Activated CD4-positive, alpha-beta T cell treated with anti-CD3 and anti-CD28 coated beads, Interleukin-2, amount 50 U/mL, for 4 hours (primary cell): ENCODE data around the gene SMIM7.
A peak's percentile ranks its signal among the peaks of the same experiment; 100 is the strongest.
"Not testable (repeated sequence)": the region's sequence is repeated elsewhere in the genome, so short reads cannot be mapped to it uniquely, and the experiment has no call there.

Source experiments
- DNase-seq, 2 experiments: peaks; one replicate each; pipeline ENCODE4 v3.0.0-alpha.2; 2020

Gene SMIM7

DNA sequence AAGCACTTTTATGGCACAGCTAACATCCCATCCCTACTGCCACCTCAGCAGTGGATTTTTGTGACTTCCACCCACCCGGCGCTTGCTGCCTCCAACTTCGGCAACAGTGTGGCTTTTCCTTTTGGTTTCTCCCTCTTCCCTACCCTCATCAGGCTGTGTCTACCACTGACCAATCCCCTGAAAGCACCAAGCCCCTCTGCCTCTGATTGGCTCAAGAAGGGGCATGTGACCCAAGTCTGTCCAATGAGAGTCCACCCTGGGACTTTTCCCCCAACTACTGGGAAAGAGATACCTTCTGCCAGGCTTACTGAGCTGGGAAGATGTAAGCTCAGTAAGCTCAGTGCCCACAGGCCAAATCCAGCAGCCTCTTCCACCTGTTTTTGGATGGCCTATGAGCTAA lies 5.8 kb downstream of the SMIM7 start:
- no peak for DNase-seq

DNA sequence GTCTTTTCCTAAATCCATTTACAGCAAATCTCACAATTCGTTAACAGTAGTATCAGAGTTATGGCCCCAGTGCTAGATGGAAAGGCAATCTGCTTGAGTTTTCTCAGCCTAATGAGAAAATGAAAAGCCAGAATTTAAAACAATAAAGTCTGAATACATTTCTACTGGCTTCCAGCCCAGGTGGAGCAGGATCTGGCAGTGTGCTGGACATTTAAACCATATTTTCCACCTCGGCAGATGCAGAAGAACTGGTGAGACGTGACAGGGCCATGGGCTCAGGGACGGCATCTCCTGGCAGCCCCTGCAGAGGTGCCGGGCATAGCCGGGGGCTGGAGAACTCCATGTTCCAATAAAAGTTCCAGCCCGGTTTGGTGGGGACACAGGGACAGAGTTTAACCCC lies 7.1 kb downstream of the SMIM7 start:
- no peak for DNase-seq

DNA sequence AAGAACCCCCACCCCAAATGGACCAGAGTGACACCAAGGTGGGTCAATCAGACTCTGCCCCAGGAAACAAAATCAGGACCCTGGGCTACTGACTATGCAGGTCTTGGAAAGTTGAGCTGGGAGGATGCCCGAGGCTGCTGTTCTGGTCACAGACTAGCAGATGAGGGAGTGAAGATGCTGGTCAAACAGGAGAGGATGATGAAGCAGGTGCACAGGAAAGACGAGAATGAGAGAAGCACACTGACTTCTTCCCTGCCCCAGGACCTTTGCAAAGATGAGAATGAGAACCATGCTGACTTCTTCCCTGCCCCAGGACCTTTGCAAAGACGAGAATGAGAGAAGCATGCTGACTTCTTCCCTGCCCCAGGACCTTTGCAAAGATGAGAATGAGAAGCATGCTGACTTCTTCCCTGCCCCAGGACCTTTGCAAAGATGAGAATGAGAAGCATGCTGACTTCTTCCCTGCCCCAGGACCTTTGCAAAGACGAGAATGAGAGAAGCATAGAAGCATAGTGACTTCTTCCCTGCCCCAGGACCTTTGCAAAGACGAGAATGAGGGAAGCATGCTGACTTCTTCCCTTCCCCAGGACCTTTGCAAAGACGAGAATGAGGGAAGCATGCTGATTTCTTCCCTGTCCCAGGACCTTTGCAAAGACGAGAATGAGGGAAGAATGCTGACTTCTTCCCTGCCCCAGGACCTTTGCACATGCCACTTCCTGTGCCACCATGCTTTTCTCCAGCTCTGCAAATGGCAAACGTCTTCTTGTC lies 8.3 kb downstream of the SMIM7 start:
- DNase-seq, result not testable (repeated sequence)

DNA sequence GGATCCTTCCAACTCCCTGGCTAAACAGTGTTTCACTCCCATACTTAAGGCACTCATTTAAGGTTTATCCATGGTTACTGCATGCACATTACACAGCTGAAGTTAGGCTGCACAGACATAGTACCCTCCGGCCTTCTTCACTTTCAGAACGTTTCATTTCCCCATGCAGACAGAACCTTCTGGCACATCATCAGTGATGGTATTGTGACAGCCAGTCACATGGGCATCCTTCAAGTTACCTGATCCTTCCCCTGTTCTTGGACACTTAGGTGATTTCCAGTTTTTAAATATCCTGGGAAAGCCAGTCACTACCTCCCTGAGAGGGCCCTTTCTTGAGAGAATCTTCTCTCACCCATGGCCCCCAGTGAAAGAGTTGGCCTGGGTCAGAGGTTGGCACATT lies 9.1 kb downstream of the SMIM7 start:
- no peak for DNase-seq

DNA sequence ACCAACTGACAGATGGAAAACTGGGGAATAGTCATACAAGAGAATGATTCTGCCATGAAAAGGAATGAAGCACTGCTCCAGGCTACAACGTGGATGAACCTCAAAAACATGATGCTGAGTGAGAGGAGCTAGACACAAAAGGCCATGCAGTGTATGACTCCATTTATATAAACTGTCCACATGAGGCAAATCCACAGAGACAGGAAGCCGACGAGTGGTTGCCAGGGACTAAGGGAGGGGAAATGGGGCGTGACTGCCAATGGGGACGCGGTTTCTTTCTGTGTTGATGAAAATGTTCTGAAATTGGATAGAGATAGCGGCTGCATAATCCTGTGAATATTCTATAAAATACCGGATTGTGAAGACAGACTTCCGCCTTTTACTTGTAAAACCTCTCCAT lies 10.2 kb downstream of the SMIM7 start:
- no peak for DNase-seq

DNA sequence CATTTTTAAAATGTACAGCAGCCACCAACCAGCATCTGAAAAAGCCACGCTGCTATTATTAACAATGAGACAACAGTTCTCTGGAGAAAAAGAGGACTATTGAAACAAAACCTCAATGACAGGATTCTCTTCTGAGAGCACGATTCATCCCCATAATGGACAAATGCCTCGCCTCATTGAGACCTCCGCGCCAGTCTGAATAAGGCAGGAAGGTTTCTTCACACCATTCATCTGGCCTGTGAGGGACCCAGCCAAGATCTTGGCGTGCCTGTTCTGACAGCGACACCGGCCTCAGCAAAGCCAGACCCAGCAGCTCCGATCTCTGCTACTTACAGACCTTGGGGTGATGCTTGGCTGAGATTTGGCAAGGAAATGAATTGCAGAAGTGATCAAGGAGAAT lies 14.8 kb downstream of the SMIM7 start:
- DNase-seq, result no peak

DNA sequence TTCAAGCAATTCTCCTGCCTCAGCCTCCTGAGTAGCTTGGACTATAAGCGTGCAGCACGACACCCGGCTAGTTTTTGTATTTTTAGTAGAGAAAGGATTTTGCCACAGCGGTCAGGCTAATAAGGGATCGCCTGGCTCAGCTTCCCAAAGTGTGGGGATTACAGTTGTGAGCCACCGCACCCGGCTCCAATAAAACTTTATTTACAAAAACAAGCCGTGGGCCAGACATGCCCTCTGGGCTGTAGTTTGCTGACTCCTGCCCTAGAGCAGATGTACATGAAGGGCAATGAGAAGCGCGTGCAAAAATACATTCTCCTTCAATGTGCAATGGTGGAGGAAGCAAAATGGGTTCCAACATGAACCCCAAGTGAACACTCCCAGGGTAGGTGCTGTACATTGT lies 18.2 kb downstream of the SMIM7 start:
- no peak for DNase-seq

DNA sequence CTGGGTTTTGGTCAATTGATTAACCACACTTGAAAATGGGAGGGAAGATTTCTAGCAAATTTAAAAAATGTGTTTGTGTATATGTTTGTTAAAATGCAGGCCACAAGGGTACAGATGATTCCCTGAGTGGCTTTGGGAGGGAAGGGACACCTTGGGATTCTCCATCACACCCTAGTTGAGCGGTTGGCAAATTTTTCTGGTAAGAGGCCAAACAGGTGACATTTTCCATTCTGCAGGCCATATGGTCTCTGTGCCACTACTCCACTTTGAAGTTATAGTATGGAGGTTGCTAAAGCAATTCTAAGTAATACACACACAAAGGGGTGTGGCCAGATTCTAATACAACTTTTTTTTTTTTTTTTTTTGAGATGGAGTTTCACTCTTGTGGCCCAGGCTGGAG lies 19.0 kb downstream of the SMIM7 start:
- no peak for DNase-seq

DNA sequence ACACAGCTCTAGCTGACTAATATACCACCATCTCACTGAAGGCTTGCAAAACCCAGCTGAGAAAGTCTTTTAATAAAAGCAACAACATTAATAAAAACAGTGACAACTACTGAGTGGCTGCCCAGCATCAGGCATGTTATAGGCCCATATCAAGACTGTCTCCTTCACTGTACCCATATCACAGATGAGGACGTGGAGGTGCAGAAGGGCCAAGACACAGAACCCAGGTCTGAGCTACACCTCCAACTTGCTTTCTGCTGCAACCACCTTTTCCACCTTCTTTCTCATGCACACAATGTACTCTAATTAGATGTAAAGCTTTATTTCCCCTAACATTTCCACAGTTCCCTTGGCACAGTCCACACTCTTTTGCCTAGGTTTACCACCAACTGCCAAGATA lies 21.3 kb downstream of the SMIM7 start:
- no peak for DNase-seq

DNA sequence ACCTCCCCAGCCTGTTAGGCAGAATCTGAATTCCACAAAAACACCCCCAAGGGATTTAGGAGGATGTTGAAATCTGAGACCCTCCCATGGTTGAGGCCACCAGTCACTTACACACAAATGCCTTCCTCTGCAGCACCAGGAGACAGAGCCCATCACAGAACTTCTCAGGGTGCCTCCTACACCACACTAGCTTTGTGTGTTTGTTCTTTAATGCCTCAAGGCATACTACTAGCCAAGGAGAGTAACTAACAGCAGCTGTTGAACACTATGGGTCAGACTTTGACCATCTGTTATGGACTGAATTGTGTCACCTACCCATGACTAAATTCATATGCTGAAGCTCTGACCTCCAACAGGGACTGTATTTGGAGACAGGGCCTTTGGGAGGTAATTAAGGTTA lies 22.4 kb downstream of the SMIM7 start:
- no peak for DNase-seq

DNA sequence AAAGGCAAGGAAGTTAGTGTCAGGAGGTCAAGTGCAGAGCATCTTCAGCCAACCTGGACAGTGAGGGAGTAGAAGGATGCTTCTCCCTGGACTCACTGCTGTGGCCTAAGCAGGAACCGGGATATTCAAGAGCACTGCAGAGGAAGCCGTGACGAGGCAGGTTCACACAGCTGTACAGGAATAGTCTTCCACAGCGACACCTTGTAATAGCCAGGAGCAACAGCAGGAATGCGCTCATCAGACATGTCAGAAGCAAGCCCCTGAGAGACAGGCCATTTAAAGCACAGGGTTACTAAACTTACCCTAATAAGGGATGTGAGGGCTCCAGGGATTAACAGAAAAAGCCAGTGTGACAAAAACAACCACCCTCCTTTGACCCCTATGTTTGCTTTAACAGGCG lies 28.5 kb downstream of the SMIM7 start:
- DNase-seq, result no peak

DNA sequence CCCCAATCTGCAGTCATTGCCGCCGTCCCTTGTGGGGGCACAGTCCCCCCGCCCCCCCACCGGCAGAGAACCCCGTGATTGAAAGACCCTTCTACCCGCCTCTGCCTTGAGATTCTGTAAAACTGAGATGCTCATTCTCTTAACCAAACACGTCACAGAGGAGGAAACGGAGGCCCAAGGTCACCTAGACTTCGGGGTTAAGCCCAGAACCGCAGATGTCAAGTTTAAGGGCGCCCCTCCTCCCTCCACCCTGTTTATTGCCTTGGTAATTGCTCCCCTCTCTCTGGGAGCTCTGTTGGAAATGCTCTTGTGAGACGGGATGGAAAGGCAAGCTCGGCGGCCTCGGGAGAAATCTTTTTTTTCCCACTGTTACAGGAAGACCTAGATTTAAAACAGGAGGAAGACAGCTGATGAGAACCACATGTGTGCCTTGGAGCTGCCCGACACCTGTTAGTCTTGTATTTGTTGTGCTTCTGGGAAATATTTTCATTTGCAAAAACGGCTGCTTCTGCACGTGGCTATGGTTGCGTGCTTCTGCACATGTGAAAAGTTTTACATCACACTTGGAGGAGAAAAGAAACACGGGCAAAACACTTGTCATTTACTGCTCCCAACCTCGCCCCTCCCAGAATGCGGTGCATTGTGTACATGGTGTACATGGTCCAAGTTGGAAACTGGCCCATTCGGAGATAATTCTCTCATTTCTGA lies 30.8 kb downstream of the SMIM7 start:
- peak; percentile 8 to 15 for DNase-seq

DNA sequence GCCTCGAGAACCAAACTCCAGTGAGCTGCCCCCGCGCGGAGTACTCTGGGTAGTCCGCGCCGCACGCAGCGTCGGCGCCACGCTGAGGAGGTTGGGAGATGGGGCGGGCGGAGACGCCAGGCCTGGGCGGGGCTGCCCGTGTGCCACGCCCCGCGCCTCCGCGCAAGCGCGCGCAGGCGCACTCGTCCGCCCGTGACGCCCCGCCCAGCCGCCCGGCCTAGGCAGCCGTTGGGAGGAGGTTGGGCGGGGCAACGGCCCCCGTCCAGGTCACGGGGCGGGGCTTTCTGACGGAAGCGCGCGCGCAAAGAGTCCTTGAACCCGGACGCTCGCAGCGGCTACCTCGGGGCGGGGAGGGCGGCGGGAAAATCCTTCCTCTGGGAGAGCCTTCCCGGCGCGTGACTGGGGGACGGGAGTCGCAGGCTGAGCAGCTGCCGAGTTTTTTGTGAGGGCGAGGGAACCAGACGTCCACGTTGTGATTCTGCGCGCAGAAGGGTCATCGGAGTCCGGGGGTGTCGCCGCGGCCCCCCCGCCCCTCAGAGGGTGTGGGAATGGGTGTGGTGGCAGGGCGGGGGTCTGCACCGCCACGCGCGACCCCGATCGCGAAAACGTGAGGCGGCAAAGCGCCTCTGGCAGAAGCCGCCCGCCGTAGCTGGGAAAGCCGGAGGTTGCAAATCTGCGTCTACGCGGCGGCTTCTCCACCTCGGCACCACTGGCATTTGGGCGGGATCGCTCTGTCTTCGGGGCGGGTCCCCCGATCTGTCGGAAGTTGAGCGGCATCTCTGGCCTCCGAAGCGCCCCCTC lies 31.6 kb downstream of the SMIM7 start, which contains the start of gene MED26:
Gene MED26 (minus strand): TSS at position 22 of the 801 bp plus-strand sequence. CDS start 261 bp downstream, outside the sequence.
- peak; percentile 90 to 91 for DNase-seq

DNA sequence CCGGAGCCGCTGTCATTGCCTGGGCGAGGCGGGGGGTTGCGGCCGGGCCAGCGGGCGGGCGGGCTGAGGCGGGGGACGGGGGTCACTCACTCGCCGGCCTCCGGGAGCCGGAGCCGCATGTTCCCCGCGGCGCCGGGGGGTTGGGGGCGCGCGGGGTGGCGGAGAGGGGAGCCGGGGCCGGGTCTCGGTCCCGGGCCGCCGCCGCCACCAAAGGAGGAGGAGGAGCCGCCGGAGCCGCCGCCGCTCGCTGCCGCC lies 32.1 kb downstream of the SMIM7 start:
- DNase-seq, result no peak

DNA sequence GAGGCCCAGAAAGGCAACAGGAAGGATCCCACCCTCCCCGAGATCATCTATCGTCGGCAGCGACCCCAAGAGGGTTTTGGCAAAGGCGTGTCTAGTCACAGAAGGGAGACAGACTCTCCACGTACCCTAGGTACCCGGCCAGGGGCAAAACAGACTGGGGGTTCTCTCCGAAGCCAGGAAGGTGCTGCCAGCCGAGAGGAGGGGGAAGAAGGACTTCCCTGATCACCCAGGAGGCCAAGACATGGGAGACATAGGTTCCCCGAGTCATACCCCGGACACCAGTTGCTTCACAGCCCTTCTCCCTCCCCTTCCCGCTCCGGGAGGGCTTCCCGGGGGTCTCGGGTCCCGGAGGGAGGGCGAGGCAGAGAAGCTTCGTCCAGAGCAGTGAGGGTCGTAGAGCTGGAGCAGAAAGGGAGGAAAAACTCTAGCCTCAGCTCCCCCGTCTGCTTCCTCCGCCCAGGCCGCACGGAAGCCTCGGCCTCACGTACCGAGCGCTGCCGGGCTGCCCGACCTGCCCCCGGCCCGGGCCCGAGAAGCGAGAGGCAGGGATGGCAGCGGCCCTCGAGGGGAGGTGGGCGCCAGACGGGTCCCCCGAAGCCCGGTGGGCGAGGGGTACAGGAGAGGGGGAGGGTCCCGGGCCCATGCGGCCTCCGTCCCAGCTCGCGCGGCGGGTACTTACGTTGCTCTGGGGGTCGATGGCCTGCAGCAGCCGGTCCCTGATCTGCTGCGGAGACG lies 32.6 kb downstream of the SMIM7 start:
- DNase-seq, result no peak

DNA sequence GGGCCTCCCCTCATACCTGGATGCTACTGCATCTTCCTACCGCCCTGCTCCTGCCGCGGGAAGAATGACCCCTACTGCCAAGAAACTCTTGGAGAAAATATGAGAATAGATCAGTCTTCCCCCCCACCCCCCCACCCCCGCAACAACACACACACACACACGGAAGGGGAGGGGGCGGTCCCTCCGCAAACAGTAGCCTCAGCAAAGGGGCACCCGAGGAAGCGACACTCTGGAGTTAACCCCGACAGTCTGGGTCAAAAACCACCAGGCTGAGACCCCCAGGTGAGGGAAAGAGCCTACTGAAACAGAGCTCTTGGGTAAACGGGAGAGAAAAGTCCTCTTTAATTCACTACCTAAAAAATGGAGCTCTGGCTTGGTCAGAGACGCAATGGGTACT lies 33.1 kb downstream of the SMIM7 start:
- peak in 1 of 2 experiments; percentile 14 for DNase-seq

DNA sequence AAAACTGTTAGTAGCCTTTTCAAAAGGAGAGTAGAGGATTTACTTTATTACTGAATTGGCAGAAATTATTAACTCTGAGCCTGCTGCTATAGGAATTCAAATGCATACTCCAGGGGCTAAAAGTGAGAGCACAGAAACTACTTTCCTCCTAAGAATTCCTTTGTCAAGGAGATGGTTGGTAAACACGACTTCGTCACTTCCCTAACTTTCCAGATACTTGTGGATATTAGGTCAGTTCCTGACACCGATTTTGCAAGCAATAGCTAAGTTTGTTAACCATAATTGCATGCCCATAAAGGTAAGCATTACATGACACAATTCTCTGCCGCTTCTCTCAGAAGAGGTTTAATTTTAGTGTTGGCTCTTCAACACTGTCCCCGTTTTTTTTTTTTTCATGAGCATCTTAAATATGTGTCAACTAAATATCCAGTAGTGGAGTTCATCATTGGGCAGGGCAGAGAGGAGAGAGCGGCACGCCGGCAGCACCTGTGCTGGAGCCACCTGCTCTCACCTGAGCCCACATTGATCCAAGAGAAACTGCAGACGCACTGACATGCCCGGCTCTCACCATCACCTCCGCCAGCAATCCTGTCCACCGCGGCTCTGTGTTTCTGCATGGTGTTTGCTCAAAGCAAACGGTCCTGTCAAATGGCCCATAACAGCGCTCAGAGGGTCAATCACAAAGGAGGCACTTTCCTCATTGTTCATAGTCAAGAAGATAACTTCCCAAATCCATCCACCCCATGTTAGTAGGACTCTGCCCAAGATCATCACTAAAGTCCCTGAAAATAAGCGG lies 34.6 kb downstream of the SMIM7 start:
- DNase-seq, result no peak

DNA sequence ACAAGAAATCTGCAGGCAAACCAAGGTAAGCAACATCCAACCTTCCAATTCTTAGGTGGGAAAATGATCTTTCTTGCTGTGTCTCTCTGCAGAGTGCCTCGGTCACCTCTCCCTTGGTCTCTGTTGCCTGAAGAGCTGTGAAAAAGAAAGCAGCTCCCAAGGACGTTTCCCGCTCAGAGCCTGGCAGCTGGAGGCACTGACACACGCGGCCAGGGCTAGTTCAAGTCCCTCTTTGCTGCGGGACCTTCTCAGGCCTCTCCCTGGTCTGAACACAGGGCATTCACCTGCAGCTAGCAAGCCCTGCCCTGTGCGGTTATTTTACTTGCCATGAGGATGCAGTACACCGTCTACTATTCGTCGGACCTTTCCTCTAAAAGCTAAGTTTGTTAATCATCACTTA lies 35.7 kb downstream of the SMIM7 start:
- no peak for DNase-seq

DNA sequence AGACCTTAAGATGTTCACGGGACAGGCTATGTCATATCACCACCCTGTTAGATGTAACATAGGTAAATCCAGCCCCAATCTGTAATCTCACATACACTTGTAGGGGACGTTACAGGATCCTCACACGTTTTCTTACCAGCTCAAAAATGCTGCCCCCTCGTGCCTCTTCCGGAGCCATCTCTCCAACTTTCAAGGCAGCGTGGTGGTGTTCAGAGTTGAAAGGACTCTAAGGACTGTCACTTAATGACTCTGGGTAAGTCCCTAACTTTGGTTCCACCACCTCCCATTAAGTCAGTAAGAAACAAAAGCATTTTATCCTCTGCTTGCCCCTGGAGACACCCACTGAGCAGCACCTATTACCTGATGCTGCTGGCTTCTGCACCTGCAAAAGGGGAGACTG lies 36.4 kb downstream of the SMIM7 start:
- no peak for DNase-seq

DNA sequence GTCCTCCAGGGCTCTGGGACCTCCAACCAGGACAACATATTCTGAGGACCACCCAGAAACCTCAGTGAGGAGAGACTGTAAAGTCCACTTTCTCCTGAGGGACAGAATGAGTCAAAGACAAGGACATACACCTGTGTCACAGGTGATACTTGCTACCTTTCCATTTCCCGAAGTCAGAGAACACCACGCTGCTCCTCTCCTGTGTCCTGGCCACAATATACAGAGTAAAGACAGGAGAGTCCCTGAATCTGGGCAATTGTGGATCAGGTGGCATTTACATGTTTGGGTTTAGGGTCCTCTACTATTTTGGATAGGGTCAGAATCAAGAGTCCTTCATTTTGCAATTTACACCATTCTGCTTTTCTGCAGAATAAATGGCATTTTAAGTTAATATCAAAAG lies 36.9 kb downstream of the SMIM7 start:
- no peak for DNase-seq

DNA sequence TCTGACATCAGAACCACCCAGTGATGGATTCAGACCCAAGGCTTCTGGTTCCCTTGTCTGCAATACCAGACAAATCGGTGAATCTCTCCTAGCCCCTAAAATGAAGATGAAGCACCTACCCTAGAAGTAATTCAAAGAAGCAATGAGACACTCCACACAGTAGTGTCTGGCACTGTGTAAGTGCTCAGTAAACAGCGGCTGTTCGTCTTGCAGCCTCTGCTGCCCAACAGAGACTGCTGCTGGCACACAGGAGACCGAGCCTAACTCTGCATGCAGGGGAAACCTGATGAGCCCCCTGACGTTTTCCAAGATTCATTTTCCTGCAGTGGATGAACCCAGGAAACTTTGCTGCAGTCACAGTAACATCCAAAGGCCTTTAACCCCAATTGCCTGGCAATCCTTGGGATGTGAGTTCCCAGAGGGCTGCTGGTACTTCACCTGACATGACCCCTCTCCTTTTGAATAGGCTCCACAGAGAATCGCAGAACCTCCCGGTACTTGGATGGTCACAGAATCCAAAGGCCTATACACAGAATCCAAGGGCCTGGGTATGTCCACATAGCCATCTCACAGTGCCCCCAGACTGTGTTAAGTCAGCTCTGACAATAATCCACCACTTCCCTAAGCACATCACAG lies 38.7 kb downstream of the SMIM7 start:
- DNase-seq, result no peak

DNA sequence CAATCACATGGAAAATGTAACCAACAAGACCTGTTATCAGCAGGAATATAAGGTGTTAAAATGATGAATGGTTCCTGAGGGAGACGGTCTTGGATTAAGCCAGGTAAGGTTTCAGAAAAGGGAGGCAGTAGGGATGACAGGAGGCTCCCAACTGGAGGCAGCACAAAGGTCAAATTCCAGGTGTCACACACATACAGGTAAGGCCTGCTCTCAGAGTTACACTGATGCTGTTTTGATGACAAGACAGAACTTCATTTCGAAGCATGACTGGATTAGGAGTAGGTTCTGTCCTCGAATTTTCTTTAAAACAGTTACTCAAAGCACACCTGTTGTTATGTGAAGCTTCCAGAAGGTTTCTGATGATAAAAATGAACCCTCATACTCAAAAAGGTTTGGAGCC lies 39.4 kb downstream of the SMIM7 start:
- no peak for DNase-seq
